GM21367 (cell line): ENCODE data around the gene KRT77.
"Not testable (repeated sequence)": the region's sequence is repeated elsewhere in the genome, so short reads cannot be mapped to it uniquely, and the experiment has no call there.

Source experiments
- ATAC-seq: cut with Tn5 transposase; IDR thresholded peaks from one replicate; pipeline ENCODE4 v1.9.1; 2021; ENCODE audit not compliant: unreplicated experiment

KRT77 gene

DNA sequence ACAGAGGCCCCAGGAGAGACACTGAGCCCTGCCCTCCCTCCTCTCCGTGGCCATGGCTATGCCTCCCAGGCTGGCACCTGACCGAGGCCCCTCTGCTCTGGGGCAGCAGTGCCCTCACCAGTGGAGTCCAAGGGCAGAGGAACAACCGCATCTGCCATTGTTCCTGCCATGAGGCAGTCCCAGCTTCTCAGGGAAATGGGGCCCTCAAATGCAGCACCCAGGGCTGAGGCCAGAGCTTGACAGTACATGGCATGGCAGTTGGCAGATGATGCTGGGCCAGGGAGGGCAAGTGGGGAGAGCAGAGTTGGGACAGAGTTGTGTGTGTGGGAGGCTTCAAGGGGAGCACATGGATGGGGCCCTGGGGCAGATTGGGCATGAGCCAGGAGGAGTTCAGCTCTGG, 21.1 kb upstream of the KRT77 start:
- ATAC-seq: no peak

DNA sequence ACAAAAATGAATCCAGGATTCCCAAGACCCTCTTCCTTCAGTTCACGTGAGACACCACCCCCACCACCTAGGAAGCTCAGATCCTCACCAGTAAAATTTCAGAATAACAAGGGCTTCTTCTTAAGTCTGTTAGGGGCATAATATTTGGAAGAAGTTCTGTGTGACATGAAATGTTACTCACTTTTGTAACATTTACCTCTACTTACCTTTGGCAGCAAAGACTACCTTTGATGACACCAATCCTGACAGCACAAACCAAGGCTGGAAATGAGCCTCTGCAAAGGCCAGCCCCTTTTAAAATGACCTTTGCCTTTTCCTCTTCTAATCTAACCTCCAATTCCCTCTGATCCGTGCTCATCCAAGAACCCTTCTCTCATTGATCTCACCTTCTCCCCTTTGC, 19.4 kb upstream of the KRT77 start:
- no peak for ATAC-seq

DNA sequence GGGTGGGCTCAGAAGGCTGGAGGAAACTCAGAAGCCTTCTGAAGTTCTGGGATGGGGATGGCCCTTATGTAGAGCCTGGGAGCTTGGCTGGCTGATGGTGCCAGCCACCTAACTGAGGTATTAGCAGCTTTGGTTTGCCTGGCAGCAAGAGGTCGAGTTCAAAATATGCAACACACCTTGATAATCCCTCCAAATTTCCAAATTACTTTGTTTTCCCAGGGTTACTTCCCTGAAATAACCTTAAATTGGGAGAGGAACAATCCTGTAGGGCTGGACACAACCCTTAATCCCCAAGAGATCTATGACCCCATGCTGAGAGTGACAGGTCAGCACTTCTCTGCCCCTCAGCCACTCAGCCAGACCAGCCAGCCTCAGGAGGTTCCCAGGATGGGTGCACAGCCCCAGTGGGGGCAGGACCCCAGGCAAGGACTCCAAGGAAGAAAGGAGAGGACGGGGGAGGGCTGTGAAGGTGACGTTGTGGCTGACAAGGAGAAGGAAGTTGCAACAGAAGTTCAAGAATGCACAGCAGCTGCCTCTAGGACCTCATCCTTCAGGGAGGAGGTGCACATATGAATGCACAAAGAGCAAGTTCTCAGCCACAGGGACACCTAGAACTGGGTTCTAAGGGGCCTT, 18.6 kb upstream of the KRT77 start:
- ATAC-seq: no peak

DNA sequence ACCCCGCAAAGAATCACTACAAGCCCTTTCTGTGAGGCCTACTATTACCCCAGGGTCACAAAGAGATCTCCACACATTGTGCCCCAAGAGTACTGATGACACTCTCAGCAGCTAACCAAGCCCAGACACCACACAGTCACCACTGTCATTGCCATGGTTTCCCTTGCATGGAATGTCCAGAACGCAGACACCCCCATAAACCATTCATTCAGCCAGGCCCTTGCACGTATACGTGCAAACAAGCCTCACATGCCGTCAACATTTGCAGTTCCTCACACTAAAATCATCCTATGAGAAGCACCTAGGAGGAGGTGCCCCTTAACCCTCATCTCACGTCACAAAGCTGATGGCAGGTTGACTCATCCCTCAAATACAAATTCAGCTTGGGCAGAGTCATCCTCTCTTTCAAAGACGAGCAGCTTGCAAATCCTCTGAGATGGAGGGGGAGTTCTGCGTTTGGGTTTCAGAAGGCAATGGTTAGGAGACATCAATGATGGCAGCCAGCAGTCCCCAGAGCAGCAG, 17.1 kb upstream of the KRT77 start:
- no peak for ATAC-seq

DNA sequence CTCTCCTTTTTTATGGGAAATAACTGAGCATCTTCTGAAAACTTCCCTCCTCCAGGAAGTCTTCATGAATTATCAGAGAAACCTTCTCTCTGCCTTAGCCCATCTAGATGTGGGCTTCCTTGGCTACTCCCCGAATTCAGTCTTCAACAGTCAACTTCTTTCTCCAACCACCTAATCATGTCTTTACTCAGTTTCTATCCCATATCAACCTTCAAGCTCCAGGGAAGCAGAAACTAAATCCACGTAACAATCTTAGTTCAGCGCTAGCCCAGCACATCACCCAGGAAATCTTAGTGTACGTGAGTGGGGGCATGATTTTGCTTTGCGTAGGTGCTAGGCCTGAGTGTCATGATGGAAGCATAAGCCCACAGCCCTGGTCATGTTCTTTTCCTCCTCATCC, 12.7 kb upstream of the KRT77 start:
- no peak for ATAC-seq

DNA sequence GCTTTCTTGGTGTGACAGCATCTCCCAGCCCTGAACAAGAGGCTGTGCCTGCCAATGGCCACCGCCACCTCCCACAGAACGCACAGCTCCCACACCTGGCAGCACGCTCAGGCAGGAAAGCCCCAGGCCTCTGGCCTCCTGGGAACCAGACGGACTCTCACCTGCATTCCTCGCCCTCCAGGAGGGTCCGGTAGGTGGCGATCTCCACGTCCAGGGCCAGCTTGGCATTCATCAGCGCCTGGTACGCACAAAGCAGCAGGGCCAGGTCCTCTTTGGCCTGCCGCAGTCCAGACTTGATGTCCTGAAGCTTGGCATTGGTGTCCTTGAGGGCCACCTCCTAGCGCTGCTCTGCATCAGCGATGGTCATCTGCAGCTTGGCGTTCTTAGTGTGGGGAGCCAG, 12.1 kb upstream of the KRT77 start:
- no peak for ATAC-seq

DNA sequence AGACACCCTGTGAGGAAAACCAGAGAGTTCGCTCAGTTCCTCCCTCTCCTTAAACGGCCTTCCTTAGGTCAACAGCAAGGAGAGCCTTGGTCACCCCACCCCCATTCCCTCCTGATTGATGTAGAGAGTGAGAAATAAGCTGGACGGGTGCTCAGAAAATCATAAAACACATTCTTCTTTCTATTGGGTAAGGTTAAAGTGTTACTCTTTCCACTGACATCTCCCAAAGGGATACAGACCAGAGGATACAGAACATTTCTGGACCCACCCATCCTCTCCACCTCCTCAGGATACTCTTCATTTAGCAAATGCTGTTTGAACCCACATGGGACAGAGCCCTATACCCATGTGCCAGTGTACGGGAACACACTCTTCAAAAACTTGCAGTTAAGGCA, 11.6 kb upstream of the KRT77 start:
- no peak for ATAC-seq

DNA sequence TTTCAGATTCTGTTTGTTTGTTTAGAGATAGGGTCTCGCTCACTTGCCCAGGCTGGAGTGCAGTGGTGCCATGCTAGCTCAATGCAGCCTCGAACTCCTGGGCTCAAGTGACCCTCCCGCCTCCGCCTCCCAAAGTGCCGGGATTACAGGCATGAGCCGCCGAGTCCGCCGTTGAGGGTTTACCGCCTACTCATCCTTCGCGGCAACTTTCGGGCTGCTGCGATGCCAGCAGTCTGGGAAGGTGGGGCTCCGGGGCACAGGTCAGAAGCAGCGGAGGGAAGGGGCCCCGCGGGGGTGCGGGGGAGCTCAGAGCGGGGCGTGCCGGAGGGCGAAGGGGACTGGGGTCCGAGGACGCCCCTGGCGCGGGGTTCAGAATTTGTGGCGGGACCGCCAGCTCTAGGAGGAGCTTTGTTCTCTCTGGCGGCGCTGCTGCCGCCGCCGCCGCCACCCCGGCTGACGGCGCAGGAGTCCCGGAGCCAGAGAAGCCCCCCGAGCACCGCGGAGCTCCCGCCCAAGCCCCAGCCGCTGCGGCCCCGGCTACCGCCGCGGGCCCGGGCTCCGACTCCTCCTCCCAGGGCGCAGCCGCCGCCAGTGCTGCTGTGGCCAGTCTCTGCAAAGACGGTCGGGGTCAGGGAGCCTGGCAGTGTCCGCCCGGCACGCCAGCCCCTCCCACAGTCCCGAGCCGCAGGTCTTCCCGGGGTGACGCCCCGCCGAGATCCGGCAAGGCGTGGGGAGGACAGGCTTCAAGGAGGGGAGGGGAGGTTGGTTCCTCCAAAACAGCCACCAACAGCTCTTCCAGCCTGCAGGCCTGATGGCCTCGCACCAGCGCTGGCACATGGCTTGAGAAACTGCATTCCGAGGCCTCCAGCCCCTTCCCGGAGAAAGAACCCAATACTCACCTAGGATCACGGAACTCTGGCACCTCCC, 10.9 kb upstream of the KRT77 start:
- no peak for ATAC-seq

DNA sequence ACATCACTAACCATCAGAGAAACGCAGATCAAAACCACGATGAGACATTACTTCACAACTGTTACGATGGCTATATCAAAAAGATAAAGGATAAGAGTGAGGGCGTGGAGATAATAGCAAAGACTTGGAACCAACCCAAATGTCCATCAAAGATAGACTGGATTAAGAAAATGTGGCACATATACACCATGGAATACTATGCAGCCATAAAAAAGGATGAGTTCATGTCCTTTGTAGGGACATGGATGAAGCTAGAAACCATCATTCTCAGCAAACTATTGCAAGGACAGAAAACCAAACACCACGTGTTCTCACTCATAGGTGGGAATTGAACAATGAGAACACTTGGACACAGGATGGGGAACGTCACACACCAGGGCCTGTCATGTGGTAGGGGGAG, 8.8 kb upstream of the KRT77 start:
- ATAC-seq: not testable (repeated sequence)

DNA sequence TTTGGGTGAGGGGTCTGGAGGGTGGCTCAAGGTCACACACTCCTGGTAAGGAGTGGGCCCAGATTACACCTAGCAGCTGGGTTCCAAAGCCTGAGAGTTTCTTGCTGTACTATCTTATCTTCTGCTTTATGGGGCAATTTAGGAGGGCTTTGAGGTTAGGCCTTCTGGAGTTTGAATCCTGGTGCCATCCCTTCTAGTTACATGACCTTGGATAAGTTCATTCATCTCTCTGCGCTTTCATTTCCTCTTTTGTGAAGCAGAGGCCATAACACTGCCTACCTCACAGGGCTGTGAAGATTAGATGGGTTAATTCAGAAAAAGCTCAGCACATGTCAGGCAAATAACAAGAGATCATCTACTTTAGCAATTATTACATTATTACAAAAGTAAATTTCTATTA, 7.4 kb upstream of the KRT77 start:
- no peak for ATAC-seq

DNA sequence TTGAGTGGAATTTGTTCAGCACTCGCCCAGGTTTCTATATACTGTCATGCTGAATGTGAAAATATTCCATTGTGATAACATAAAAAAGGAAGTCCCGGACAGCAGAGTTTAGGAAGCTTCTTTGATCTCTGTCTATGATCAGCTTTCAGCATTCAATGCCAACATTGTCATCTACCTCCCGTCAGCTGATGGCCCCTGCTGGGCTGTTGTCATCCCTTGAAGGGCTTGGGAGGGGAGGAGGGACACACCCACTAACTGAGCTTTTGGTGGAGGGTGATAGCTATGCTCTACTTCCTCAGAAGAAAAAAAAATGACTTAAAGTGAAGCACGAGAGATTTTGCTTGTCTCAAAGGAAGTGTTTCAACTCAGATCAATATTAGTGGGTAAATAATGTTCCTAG, 4.7 kb upstream of the KRT77 start:
- no peak for ATAC-seq

DNA sequence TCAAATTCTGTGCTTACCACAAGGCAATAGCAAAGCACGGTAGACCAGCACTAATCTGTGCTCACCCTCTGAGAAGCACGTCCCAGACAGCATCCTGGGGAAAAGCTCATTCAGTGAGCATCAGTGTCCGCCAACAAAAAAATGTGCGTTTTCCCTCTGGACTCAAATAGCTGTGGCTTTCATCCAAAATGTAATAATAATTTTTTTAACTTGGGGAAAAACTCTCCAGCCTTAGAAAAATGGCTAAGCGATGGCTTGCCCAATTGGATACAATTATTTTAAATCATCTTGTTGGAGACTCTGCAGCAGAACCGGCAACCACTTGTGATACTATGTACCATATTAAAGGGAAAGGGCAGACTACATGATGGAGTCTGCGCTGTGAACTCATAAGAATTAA, 1.1 kb upstream of the KRT77 start:
- no peak for ATAC-seq

DNA sequence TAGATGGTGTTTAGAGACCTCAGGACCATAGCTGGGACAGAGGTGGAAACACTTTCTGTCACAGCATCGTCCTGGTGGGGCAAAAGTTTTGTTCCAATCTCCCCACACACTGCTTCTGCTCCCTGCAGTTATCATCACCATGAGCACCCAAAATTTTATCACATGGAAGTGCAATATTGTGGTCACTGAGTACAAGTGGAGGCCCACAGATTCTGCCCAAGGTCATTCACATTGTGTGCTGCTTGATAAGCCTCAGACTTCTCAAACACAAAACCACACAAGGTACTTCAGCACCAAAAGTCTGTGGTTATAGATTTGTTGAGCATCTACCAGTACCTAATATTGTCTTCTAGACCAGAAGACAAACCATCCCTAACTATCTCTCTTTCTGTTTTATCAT, 554 bp upstream of the KRT77 start:
- no peak for ATAC-seq

DNA sequence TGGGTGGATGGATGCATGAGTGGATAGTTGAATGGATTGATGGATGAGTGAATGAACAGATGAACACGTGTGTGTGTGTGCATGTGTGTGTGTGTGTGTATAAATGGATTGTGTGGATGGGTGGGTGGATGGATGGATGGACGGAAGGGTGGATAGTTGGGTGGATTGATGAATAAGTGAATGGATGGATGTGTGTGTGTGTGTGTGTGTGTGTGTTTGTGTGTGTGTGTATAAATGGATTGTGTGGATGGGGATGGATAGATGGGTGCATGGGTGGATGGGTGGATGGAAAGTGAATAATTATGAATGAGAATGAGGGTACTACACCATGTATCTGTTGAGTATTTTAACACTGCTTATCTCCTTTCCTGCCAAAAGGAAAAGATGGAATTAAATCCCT, 986 bp downstream of the KRT77 start:
- ATAC-seq: no peak

DNA sequence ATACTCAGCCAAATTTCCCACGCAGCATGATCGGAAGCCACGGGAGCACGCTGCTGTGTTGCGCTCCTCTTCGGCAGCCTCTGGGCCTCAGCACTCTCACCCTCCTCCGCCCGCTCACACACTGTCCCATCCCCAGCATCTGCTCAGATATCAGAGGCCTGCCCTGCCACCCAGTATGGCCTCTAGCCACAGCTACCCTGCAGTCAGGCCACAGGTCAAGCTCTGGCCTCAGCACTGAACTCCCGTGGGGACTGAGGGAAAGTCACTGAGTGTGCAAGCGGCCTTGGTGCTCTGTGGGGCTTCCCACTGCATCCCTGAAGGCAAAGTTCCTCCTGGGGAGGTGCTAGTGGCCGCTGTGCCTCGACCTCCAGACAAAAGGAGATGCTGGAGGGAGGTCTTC, 2.0 kb downstream of the KRT77 start:
- ATAC-seq: no peak

DNA sequence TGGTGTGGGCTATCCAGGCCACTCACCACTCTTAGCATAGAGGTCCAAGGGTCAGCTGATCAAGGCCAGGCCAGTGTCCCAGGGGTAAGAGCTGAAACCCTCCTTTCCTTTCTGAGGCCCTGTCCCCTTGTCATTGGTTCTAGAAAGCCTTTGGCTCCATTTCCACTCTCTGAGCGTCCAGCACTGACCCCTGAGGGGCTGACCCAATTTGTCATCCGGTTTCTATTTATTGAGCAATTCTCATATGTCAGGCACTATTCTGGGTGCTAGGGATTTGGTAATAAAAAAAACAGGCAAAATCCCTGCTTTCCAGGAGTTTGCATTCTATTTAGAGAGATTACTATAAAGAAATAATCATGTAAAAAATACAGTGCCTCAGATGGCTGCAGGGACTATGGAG, 3.4 kb downstream of the KRT77 start:
- no peak for ATAC-seq

DNA sequence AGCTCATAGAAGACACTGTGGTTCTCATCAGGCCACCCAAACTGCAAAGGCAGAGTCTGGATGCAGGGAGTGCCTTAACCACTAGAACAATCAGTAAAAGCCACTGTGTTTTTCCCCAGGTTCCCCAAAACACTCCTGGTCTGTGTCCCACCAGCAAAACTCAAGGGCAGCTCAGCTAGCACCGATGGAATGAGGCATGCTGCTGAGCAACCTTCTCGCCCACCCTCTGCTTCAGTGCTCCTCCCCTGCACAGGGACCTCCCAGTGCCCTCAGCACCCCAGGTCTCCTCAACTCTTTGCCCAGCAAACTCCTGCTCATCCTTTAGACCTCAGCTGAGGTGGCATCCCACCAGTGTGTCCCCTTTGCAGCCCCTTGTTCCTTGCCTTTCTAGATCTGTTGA, 4.0 kb downstream of the KRT77 start:
- no peak for ATAC-seq

DNA sequence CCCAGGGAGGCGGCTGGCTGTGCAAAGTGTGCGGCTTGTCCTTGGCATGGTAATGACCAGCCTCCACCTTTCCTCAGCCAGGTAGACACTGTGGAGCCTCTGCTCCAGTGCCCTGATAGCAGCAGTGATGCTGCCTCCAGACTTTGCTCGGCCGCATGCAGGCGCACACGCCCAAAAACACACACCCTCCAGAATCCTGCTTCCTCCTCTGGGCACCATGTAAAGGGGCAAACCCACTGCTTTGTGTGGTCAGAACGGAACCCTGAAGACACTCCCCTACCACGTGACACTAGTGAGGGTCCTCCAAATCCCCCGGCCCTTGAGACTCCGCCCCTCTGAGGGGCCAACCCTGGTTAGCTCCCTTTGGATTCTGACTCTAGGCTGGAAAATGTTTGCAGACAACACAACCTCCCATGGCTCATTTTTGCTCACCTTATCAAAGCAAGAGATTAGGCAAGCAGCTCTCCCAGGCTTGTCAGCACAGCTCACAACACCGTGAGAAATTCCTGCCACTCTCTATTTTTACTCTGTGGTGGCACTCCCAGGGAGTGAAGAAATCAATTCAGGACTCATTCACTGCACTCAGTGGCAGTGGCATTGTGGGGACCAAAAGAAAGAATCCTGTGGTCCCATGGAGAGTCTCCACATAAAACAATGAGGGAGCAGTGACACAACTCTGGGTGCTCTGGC, 4.5 kb downstream of the KRT77 start:
- no peak for ATAC-seq

DNA sequence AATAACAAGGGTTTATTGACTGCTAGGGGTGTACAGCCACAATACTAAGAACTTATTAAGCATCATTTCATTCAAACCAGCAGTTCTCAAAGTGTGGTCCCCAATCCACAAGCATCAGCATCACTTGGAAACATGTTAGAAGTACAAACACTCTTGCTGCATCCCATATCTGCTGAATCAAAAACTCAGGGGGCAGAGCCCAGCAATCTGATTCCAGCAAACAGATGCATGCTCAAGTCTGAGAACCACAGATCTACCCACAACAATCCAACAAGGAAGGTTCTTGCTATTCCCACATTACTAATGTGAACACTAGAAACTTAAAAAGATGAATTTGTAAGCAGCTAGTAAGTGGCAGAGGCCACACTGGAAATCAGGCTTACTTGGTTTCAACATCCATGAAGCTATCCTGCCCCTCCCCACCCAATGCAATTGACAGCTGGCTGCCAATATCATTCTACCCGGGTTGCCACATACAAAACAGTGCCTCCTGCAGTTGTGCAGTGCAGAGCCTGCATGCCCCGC, 6.2 kb downstream of the KRT77 start:
- no peak for ATAC-seq

DNA sequence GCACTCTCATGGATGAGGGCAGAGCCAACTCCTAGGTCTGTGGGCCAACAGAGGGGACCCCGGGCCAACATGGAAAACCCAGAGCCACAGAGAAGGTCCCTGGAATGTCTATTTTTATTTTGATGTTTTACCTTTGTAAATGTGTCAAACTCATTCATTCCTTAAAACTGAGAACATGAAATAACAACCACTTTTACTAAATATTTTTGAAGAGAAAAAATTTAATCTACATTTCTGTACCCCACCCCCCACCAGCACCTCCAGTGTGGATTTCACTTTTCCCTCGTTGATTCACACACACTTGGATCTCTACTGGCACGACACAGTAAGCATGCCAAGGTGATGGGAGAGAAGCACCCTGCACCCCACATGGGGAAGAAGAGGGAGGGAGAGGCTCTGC, 6.7 kb downstream of the KRT77 start:
- ATAC-seq: no peak

DNA sequence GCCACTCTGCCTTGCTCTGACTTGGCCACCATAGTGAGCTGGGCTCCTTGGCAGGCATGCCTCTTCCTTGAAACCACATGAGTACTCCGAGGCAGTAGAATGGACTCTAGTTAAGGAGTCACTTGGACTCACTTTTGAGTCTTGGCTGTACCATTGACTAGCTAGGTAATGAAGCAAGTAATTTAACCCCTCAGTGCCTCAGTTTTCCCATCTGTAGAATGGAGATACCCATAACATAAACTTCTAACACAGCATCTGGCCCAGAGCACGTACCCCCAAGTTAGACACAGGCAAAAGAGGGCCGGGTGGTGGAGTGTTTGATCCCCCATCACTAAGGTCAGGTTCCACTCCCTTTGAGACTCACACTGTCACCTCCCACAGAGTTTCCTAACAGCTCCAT, 8.3 kb downstream of the KRT77 start:
- no peak for ATAC-seq

DNA sequence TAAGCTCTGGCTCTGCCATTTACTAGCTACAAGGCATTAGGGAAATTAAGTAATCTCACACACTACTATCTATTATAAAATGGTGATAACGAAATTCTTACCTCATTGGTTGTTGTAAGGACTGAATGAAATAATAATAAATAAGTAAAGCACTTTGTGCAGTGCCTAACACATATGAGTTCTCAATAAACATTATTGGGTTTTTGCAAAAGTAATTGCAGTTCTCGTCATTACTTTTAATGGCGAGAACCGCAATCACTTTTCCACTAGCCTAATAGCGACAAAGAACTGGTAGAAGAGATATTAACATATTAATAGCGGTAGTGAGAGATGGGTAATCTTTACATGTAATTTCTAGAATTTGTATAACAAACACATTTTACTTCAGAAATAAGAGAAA, 9.2 kb downstream of the KRT77 start:
- ATAC-seq: no peak
